OCI-LY1 (cell line): ENCODE data around the gene GCN1.

Experiments used
- EZH2 ChIP-seq: fragments of 200-600 bp; sonication (generic), shearing (Covaris generic); IDR thresholded peaks from 2 replicates; pipeline ENCODE4 v1.8.0; 2017; ENCODE audit warnings: borderline replicate concordance, mixed run types, mild to moderate bottlenecking, antibody characterized with exemption, low read length, moderate library complexity, mixed read lengths
- TF ChIP-seq, protein P1 (sequence below): fragments of 200-600 bp; sonication (generic), shearing (Covaris generic); IDR thresholded peaks from 2 replicates; pipeline ENCODE4 v1.5.1; 2017; ENCODE audit warnings: mild to moderate bottlenecking, antibody characterized with exemption, low read length, moderate library complexity, mixed read lengths

DNA sequence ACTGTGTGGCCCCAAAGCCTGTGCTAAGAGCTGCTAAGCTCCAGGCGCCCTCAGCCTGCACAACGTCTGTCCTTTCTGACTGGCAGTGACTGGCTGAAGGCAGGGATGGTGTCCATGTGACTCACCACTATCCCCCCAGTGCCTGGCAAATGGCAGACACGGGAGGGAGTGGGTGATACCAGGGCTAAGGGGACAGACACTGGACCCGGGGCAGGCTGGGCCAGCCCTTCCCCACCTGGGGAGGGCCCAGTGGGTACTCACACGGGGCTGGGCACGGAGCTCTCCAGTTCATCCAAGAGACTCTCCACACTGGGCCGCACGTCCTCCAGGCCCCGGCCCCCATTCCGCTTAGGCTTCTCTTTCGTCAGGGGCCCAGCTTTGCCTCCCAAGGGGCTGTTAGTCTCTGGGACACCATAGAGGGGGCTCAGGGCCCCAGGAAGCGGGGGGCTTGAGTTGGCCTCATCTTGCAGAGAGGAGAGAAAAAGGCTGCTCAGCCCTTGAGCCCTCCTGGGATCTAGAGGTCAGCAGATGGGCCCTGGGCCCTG is 27.8 kb upstream of the GCN1 start:
- TF ChIP-seq, protein P1, sequence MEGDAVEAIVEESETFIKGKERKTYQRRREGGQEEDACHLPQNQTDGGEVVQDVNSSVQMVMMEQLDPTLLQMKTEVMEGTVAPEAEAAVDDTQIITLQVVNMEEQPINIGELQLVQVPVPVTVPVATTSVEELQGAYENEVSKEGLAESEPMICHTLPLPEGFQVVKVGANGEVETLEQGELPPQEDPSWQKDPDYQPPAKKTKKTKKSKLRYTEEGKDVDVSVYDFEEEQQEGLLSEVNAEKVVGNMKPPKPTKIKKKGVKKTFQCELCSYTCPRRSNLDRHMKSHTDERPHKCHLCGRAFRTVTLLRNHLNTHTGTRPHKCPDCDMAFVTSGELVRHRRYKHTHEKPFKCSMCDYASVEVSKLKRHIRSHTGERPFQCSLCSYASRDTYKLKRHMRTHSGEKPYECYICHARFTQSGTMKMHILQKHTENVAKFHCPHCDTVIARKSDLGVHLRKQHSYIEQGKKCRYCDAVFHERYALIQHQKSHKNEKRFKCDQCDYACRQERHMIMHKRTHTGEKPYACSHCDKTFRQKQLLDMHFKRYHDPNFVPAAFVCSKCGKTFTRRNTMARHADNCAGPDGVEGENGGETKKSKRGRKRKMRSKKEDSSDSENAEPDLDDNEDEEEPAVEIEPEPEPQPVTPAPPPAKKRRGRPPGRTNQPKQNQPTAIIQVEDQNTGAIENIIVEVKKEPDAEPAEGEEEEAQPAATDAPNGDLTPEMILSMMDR = no peak
- TF ChIP-seq EZH2 = no peak
